K562 (cell line): Measurements from ENCODE around the gene RDH16. TPM values are rescaled to one million over a fixed set of nuclear protein-coding genes. Genes with fewer than 3 reads are reported as not detected.

Experiments used
- ATAC-seq: fragments of 200-7000 bp; cut with Tn5 transposase; 3 replicates; pipeline ENCODE4 v1.9.1; 2020; ENCODE audit warnings: moderate library complexity
- BruUV-seq: library from RNA; stranded (reverse); fragments of 400-500 nt; replicated peaks from 2 replicates; lab custom pipeline; 2021; lab: Mats Ljungman, UMichigan
- CTCF ChIA-PET: fragments of 300-600 bp; formaldehyde crosslinking; extraction: SDS; loops from one replicate; lab custom pipeline; 2021; ENCODE audit warnings: low intra/inter-chr PET ratio; lab: Yijun Ruan, JAX
- POLR2A ChIA-PET: fragments of 300-600, 350-650 bp; sonication (Branson Sonifier 250); formaldehyde crosslinking; extraction: SDS; loops from one replicate; lab custom pipeline; 2021; ENCODE audit warnings: antibody characterized with exemption, inconsistent platforms; lab: Yijun Ruan, JAX
- DNase-seq, 4 experiments: peaks; one replicate each; pipeline versions ENCODE4 v3.0.0 to v3.0.0-alpha.2; 2011 to 2018; ENCODE audit warnings: low spot score in 3 of 4, mixed read lengths in 3 of 4; ENCODE audit errors: extremely low read depth in 1 of 4
- FAIRE-seq: peaks from 2 replicates; lab custom pipeline; 2011; peaks lifted over from hg19 to GRCh38; lab: Jason Lieb, UNC
- H2AFZ ChIP-seq: 2 replicates; pipeline ENCODE4 v1.6.0; 2011; ENCODE audit warnings: low read depth, low read length, control low read depth, inconsistent platforms
- H3K27ac ChIP-seq: fragments of 200-600 bp; 3 replicates; pipeline ENCODE4 v1.8.0; 2011; ENCODE audit warnings: low read depth, mild to moderate bottlenecking, control low read depth, inconsistent platforms, low read length, moderate library complexity, mixed read lengths; ENCODE audit errors: extremely low read depth
- H3K27me3 ChIP-seq, 2 experiments: fragments of 300-600 bp in 1 of 2; 2 replicates in 1 of 2; 3 replicates in 1 of 2; pipeline versions ENCODE4 v1.6.0 to v1.8.0; 2011; ENCODE audit warnings: inconsistent platforms in 2 of 2, low read length in 2 of 2, mild to moderate bottlenecking in 1 of 2, mixed read lengths in 1 of 2, moderate library complexity in 1 of 2; ENCODE audit not compliant: control insufficient read depth in 2 of 2, insufficient read depth in 2 of 2
- H3K36me3 ChIP-seq: fragments of 300-600 bp; 3 replicates; pipeline ENCODE4 v1.8.0; 2011; ENCODE audit warnings: mild to moderate bottlenecking, low read length, inconsistent platforms; ENCODE audit not compliant: control insufficient read depth, insufficient read depth
- H3K4me1 ChIP-seq, 2 experiments: fragments of 200-600 bp in 1 of 2; replicated peaks in 1 of 2; 2 replicates in 1 of 2; 3 replicates in 1 of 2; pipeline versions ENCODE4 v1.5.1 to v1.8.0; 2011; ENCODE audit warnings: inconsistent platforms in 2 of 2, low read length in 2 of 2, mild to moderate bottlenecking in 1 of 2, mixed read lengths in 1 of 2, moderate library complexity in 1 of 2; ENCODE audit not compliant: control insufficient read depth in 2 of 2, insufficient read depth in 2 of 2
- H3K4me2 ChIP-seq: 2 replicates; pipeline ENCODE4 v1.6.1; 2011; ENCODE audit warnings: low read length, control low read depth, inconsistent platforms, mixed read lengths; ENCODE audit not compliant: insufficient read depth
- H3K4me3 ChIP-seq: fragments of 200-600 bp; sonication (generic), shearing (Covaris generic); 2 replicates; pipeline ENCODE4 v1.5.1; 2016; ENCODE audit warnings: control low read depth, inconsistent platforms
- H3K79me2 ChIP-seq: fragments of 200-600 bp; 3 replicates; pipeline ENCODE4 v1.8.0; 2011; ENCODE audit warnings: low read length, inconsistent platforms; ENCODE audit not compliant: control insufficient read depth, insufficient read depth
- H3K9ac ChIP-seq, 2 experiments: 2 replicates each; pipeline versions ENCODE4 v1.6.0 to v1.6.1; 2011; ENCODE audit warnings: low read depth in 2 of 2, low read length in 2 of 2, control low read depth in 1 of 2, inconsistent platforms in 1 of 2, mild to moderate bottlenecking in 1 of 2, mixed read lengths in 1 of 2; ENCODE audit not compliant: insufficient read depth in 1 of 2
- H3K9me1 ChIP-seq: one replicate; pipeline ENCODE4 v1.6.0; 2011; ENCODE audit warnings: inconsistent platforms, mild to moderate bottlenecking, low read length, moderate library complexity; ENCODE audit not compliant: control insufficient read depth, insufficient read depth
- H3K9me3 ChIP-seq: replicated peaks from 2 replicates; pipeline ENCODE4 v1.5.1; 2011; ENCODE audit warnings: low read depth, low read length, inconsistent platforms; ENCODE audit not compliant: control insufficient read depth, insufficient read depth
- H4K20me1 ChIP-seq: replicated peaks from 2 replicates; pipeline ENCODE4 v1.6.1; 2011; ENCODE audit warnings: low read length, inconsistent platforms, mixed read lengths; ENCODE audit not compliant: control insufficient read depth, insufficient read depth
- TFAP4 ChIP-seq: sonication (generic); formaldehyde crosslinking; IDR thresholded peaks from 2 replicates; pipeline ENCODE4 v1.8.0; 2022; ENCODE audit warnings: missing genetic modification reagents, mild to moderate bottlenecking, moderate library complexity, borderline replicate concordance
- ZNF431 ChIP-seq: sonication (generic); formaldehyde crosslinking; IDR thresholded peaks from 2 replicates; pipeline ENCODE4 v1.8.0; 2022; ENCODE audit warnings: mild to moderate bottlenecking, missing genetic modification reagents
- WGBS: fragments of 100-300 bp; shearing (Covaris generic); methylation state at CpG from one replicate; pipeline ENCODE4 v1.1.6; 2016; ENCODE audit warnings: low coverage, mixed read lengths; ENCODE audit not compliant: insufficient coverage; ENCODE audit errors: missing lambda C conversion rate; 5-methylcytosine and 5-hydroxymethylcytosine counted together
- in situ Hi-C: fragments of 300-500 bp; cut with MboI; formaldehyde crosslinking; loops from 4 replicates; pipeline ENCODE4 v1.15.0; 2018; ENCODE audit warnings: inconsistent platforms, mixed read lengths
- intact Hi-C: fragments of 100-400 bp; cut with micrococcal nuclease; formaldehyde crosslinking; loops from 2 replicates; pipeline ENCODE4 v1.14.2; 2022
- polyA plus RNA-seq, 8 experiments: library from polyadenylated mRNA; depleted of rRNA in 4 of 8; stranded (reverse) in 5 of 8; unstranded in 3 of 8; fragments of >200 nt; fragmentation: Nextera tagmentation in 2 of 8; fragmentation: Illumina TruSeq in 1 of 8; extraction: Ambion mirVana in 2 of 8; extraction: Trizol in 1 of 8; gene quantifications; 2 replicates each; pipeline versions ENCODE4 v1.2.1 to v1.2.3, GENCODE V29; 2011 to 2014; ENCODE audit warnings: inconsistent platforms in 1 of 8, missing spikeins in 1 of 8
- total RNA-seq, 7 experiments: library from RNA; depleted of rRNA in 6 of 7; stranded (reverse); fragments of >200 nt in 6 of 7; fragmentation: Illumina TruSeq in 2 of 7; extraction: Trizol in 2 of 7; gene quantifications; 2 replicates each; pipeline versions ENCODE4 v1.2.1 to v1.2.3, GENCODE V29; 2011 to 2021; ENCODE audit warnings: low replicate concordance in 1 of 7

The RDH16 gene
- total and polyA plus RNA-seq, 9 of the 15 experiments (the other 6 are each of a cell fraction or from before 2014, with no cell fraction given): 0.11 to 0.52 (median 0.22) TPM; not detected in 1

- no peaks in the 10 kb centered on the region for H3K27me3 ChIP-seq
- no peaks in the 10 kb centered on the region for H3K9me3 ChIP-seq
- H3K4me3 ChIP-seq: no peak overlapping the region
- peak overlapping the region in 1 of 2 experiments; percentile 45; a peak in 1 of 4 replicates for H3K9ac ChIP-seq
- intact Hi-C loops: no loop called here
- CTCF ChIA-PET: no interaction called here
- no peak overlapping the region for H3K27ac ChIP-seq
- no peaks in the 10 kb centered on the region for H4K20me1 ChIP-seq
- TF ChIP-seq ZNF431 (CRISPR knock-in tag) (no peak), TFAP4 (CRISPR knock-in tag) (0 out of 2 replicates have a peak, but pooled peaks have one; percentile 16)
- TF ChIP-seq, all 486 proteins: peak for 1
- ATAC-seq: peak; percentile 60
- H3K4me2 ChIP-seq: no peak overlapping the region
- in situ Hi-C loops: no loop called here
- POLR2A ChIA-PET: interaction anchor here (0.7 to 1.3 kb wide), 3 partner anchors 206 to 547 kb away, joined by 3 read pairs; no protein-coding TSS in a partner anchor
- H3K36me3 ChIP-seq: no peaks in the 10 kb centered on the region
- no TSS peak for BruUV-seq
- H2AFZ ChIP-seq: 0 out of 2 replicates have a peak overlapping the region, but pooled peaks have one; percentile 7
- no peaks in the 10 kb centered on the region for H3K9me1 ChIP-seq
- H3K4me1 ChIP-seq: 0 out of 5 replicates have a peak, but pooled peaks cover 0 to 3% of the 10 kb centered on the region in 2 experiments
- WGBS: 61% methylated on average over 3 of the region's 3 CpGs
- DNase-seq: peak in 3 of 4 experiments; percentile 1 to 22 (median 3)
- H3K79me2 ChIP-seq: no peaks in the 10 kb centered on the region
- FAIRE-seq: peak; percentile 26
Observed at GRCh38 chr12:56979628-56980027, 22.2 kb upstream of the RDH16 start.
